HG03175 (cell line): ENCODE data around the gene SCFD1.
"Not testable (repeated sequence)": the region's sequence is repeated elsewhere in the genome, so short reads cannot be mapped to it uniquely, and the experiment has no call there.

Source experiments
- ATAC-seq: cut with Tn5 transposase; IDR thresholded peaks from one replicate; pipeline ENCODE4 v1.9.1; 2021; ENCODE audit warnings: mild to moderate bottlenecking, moderate library complexity; ENCODE audit not compliant: unreplicated experiment

The SCFD1 gene

DNA sequence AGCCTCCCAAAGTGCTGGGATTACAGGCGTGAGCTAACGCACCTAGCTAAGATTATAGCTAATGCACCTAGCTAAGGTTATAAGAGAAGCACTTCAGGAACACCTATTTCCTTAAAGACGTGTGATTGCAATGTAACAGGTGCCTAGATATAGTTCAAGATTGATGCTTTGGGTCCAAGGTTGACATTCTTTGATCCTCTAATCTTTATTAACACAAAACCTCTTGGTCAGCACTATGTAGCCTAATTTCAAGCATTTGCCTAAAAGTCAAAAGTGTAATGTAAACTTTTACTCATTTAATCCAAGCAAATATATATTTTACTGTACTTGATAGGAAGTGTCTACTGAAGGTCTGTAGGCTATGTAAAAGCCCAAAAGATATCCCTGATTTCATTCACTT lies 36.5 kb downstream of the SCFD1 start:
- ATAC-seq = no peak

- no peak for ATAC-seq
Observed at GRCh38 chr14:30669594-30669993, 47.5 kb downstream of the SCFD1 start.

DNA sequence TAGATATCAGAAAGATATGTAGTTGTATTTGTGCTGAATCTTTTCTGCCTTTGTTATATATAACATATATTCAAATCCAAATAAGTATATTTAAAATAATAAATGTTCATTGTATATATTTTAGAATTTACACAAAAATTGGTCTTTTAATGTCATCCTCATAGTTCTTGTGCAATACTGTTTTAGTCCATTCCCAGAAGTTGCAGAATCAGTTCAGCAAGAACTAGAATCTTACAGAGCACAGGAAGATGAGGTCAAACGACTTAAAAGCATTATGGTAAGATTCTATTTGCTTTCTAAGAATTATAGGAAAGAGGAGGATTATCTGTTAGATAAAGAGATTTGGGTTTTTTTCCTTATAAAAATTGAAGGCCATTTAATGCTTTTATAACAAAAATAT lies 51.0 kb downstream of the SCFD1 start:
- ATAC-seq = no peak

DNA sequence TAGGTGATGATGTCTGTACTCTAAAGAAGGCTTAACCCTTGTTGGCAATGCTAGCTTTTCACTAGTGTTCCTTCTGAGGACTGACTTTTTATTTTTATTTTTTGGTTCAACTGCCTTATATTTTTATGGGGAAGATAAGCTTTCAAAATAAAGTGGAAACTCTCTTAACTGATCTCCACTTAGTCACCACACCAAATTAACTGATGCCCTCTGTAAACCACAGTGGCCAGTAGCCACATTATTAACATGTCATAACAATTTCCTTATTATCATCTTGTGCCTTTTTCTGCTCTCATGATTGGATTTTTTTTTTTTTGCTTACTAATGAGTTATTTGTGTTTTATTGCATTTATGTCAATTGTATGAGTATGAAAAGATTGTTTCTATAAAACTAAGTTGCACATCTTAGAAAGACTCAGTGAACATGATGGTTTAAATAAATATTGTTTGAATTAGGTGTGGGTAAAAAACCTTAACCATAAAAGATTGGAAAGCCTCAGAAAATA lies 56.9 kb downstream of the SCFD1 start:
- no peak for ATAC-seq

DNA sequence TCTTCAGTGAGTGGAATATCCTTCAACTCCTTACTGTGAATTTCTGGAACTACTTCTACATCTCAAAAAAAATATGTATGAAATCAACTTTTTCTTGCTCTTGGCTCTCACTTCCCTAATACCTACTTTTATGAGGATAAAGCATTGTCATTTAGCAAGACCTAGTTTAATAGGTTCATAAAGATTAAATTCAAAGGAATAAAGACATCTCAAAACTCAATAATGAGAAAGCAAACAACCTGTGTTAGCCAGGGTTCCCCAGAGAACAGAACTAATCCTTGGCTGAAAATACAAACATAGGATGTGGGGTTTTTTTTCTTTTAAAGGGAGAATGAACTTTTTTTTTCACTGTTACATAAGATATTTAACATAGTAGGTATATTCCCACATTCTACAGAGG lies 57.9 kb downstream of the SCFD1 start:
- ATAC-seq = no peak

GRCh38 chr14:30680776-30681175 lies 58.7 kb downstream of the SCFD1 start:
- ATAC-seq = not testable (repeated sequence)

- ATAC-seq = no peak
Observed at GRCh38 chr14:30681752-30682355, 59.7 kb downstream of the SCFD1 start.

DNA sequence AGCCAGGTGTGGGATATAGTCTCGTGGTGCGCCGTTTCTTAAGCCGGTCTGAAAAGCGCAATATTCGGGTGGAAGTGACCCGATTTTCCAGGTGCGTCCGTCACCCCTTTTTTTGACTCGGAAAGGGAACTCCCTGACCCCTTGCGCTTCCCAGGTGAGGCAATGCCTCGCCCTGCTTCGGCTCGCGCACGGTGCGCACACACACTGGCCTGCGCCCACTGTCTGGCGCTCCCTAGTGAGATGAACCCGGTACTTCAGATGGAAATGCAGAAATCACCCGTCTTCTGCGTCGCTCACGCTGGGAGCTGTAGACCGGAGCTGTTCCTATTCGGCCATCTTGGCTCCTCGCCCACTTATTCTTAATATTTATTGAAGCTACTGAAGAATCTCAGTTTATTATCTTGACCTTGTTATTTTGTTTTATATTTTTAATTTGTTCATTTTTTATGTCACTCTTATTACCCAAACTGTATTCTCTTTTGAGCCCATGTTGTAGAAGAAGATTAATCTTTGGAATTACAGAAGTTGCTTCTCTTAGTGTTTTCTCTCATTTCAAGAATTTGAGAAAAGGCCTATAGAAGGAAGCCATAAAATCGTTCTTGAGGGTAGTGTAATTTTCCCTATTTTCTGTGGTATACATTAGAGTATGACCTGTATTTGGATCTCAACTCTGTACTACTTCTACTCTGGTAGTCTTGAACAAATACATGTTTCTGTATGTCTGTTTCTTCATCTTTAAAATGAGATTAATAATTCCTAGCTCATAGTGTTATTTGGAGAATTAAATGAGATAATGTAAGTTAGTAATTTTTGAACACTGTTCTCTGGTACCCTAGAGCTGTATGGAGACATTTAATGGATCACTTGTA lies 68.6 kb downstream of the SCFD1 start:
- ATAC-seq = not testable (repeated sequence)

GRCh38 chr14:30691751-30692398 lies 69.8 kb downstream of the SCFD1 start:
- ATAC-seq = no peak

- ATAC-seq = no peak
Observed at GRCh38 chr14:30692669-30693068, 70.5 kb downstream of the SCFD1 start.

GRCh38 chr14:30698463-30698862 lies 76.3 kb downstream of the SCFD1 start:
- no peak for ATAC-seq

- ATAC-seq = no peak
Observed at GRCh38 chr14:30706704-30707103, 84.6 kb downstream of the SCFD1 start.

GRCh38 chr14:30708157-30708556 lies 86.0 kb downstream of the SCFD1 start:
- ATAC-seq = no peak

DNA sequence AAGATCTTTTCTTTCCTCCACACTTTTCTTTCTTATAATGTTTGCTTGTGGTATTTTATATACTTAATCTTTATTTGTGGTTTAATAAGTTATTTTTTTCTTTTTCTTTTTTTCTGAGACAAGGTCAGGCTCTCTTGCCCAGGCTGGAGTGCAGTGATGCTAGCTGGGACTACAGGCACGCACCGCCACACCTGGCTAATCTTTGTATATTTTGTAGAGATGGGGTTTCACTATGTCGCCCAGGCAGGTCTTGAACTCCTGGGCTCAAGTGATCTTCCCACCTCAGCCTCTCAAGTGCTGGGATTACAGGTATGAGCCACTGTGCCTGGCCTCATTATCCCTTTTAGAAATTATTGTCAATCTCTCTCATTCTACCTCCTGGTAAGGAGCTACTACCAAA lies 87.1 kb downstream of the SCFD1 start:
- no peak for ATAC-seq

GRCh38 chr14:30710876-30711275 lies 88.8 kb downstream of the SCFD1 start:
- ATAC-seq = no peak

GRCh38 chr14:30719137-30719536 lies 97.0 kb downstream of the SCFD1 start:
- ATAC-seq = no peak

DNA sequence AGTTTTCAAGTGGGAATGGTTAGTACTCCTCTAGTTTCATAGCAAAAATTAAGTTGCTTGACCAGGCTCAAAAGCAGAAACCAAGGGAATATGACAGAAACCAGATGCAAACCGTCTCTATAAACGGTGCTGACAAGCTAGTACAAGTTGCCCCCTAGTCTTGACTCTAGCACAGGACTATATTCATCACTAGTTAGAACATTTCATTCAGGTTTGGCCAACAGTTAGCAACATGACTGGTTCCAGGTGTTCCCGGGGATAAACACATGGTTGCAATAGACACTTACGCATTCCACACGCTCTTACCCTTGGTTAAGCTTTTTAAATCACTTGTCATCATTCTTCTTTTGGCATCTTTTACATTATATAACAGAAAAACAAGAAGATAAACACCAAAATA lies 103.6 kb downstream of the SCFD1 start:
- ATAC-seq = no peak

DNA sequence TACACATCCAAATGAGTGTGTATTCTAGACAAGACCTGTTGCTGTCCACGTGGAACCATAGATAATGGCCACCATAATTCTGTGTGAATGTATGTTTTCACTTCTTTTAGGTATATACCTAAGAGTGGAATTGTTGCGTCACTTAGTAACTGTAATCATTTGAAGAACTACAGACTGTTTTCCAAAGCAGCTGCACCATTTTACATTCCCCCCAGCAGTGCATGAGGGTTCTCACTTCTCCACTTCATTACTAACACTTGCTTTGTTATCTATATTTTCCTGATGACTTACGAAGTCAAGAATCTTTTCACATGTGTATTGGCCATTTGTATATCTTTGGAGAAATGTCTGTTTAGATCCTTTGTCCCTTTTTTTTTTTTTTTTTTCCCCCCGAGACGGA lies 106.4 kb downstream of the SCFD1 start:
- ATAC-seq = no peak

DNA sequence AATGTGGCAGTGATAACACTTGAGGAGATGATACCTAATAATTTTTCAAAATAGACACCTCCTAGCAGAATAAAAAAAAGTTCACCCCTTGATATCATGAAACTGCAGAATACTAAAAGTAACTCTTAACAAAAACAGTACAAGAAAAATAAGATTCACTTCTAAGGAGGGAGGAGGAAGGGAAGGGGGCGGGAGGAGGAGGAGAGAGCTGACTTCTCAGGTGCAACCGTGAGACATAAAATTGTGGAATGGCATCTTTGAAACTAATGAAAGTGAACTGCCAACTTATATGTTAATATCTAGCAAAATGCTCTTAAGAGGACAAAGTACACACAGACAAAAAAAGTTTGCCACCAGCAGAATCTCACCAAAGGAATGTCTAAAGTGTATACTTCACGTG lies 115.8 kb downstream of the SCFD1 start:
- ATAC-seq = no peak

GRCh38 chr14:30738978-30739377 lies 116.9 kb downstream of the SCFD1 start:
- ATAC-seq = no peak

- no peak for ATAC-seq
Observed at GRCh38 chr14:30748343-30748742, 126.2 kb downstream of the SCFD1 start.
